ENCODE results near the gene ABITRAM.

DNA sequence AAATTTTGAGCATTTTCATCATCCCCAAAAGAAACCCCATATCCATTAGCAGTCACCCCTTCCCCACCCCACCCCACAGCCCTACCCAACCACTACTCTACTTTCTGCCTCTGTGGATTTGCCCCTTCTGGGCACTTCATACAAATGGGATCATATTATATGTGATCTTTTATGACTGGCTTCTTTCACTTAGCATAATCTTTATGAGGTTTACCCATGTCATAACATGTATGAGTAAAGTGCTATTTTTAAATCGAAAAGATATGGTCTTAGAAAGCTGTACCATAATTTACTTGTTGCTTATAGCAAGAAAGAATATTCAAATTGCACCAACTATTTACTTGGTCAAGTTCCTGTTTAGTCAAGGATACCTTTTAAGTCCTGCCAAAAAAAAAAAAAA lies 13.0 kb upstream of the ABITRAM start:
- TF ChIP-seq POLR2A (IDR thresholded peaks at IDR 0.05): no peak
- TF ChIP-seq, protein P1, sequence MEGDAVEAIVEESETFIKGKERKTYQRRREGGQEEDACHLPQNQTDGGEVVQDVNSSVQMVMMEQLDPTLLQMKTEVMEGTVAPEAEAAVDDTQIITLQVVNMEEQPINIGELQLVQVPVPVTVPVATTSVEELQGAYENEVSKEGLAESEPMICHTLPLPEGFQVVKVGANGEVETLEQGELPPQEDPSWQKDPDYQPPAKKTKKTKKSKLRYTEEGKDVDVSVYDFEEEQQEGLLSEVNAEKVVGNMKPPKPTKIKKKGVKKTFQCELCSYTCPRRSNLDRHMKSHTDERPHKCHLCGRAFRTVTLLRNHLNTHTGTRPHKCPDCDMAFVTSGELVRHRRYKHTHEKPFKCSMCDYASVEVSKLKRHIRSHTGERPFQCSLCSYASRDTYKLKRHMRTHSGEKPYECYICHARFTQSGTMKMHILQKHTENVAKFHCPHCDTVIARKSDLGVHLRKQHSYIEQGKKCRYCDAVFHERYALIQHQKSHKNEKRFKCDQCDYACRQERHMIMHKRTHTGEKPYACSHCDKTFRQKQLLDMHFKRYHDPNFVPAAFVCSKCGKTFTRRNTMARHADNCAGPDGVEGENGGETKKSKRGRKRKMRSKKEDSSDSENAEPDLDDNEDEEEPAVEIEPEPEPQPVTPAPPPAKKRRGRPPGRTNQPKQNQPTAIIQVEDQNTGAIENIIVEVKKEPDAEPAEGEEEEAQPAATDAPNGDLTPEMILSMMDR (IDR thresholded peaks at IDR 0.05): no peak
- no peak for TF ChIP-seq EP300 (IDR thresholded peaks at IDR 0.05)
